ENCODE measurements around the gene ZNF276. TPM values are rescaled to one million over a fixed set of nuclear protein-coding genes. Genes with fewer than 3 reads are reported as not detected.

ZNF276 gene
- total and polyA plus RNA-seq, 11 donors: 9.4 to 19.9 (median 12.7) TPM

GRCh38 chr16:89709166-89709565 lies 12.2 kb upstream of the ZNF276 start:
- peaks cover 0 to 8% (median 0%) of the 10 kb centered on the region in 9 donors for H3K36me3 ChIP-seq
- DNase-seq: no peak
- intact Hi-C loops (cut with DNase I): loop anchor here in 7 of 10 donors (5.0 to 10.0 kb wide), 5 partner anchors 78 to 156 kb away; no protein-coding TSS in a partner anchor

GRCh38 chr16:89709716-89710432 lies 11.5 kb upstream of the ZNF276 start:
- WGBS, 4 donors: 86 to 91% (median 88%) methylated on average over 12 to 19 of the region's 19 CpGs
- Histone ChIP-seq H3K36me3 (peaks cover 0 to 8% (median 0%) of the 10 kb centered on the region in 9 donors), H3K27ac (no peak overlapping the region), H3K9me3 (no peaks in the 10 kb centered on the region), H3K4me1 (peaks cover 0 to 21% (median 5%) of the 10 kb centered on the region in 12 donors), H3K4me3 (no peak overlapping the region), H3K27me3 (peaks cover 0 to 4% (median 0%) of the 10 kb centered on the region in 9 donors)
- TF ChIP-seq CTCF (IDR thresholded peaks at IDR 0.05) (no peak), POLR2A (IDR thresholded peaks at IDR 0.05) (no peak)
- DNase-seq: no peak
- no peak for ATAC-seq
- intact Hi-C loops (cut with DNase I): loop anchor here in 7 of 10 donors (5.0 to 10.0 kb wide), 5 partner anchors 77 to 155 kb away; no protein-coding TSS in a partner anchor

More at GRCh38 chr16:89709166-89709565, 12.2 kb upstream of the ZNF276 start:
- H3K9me3 ChIP-seq: no peaks in the 10 kb centered on the region
- 78 to 89% (median 86%) methylated on average over 6 to 10 of the region's 10 CpGs for WGBS, 4 donors
- H3K4me1 ChIP-seq: peaks cover 0 to 21% (median 5%) of the 10 kb centered on the region in 12 donors
- no peak for ATAC-seq
- no peak overlapping the region for H3K4me3 ChIP-seq
- H3K27ac ChIP-seq: no peak overlapping the region
- peaks cover 0 to 4% (median 0%) of the 10 kb centered on the region in 9 donors for H3K27me3 ChIP-seq
- TF ChIP-seq CTCF (IDR thresholded peaks at IDR 0.05) (no peak), POLR2A (IDR thresholded peaks at IDR 0.05) (no peak)

- 81 to 86% (median 82%) methylated on average over 32 to 63 of the region's 63 CpGs for WGBS, 4 donors
- no peak overlapping the region for H3K4me3 ChIP-seq
- H3K9me3 ChIP-seq: no peaks in the 10 kb centered on the region
- H3K4me1 ChIP-seq: peaks cover 0 to 17% (median 3%) of the 10 kb centered on the region in 12 donors
- H3K27ac ChIP-seq: no peak overlapping the region
- no peak for ATAC-seq
- no peak for DNase-seq
- peaks cover 0 to 8% (median 0%) of the 10 kb centered on the region in 9 donors for H3K36me3 ChIP-seq
- intact Hi-C loops (cut with DNase I): no loop called here
- H3K27me3 ChIP-seq: peaks cover 0 to 4% (median 0%) of the 10 kb centered on the region in 9 donors
- TF ChIP-seq POLR2A (IDR thresholded peaks at IDR 0.05) (no peak), CTCF (IDR thresholded peaks at IDR 0.05) (no peak)
Measured at GRCh38 chr16:89710709-89711564, 10.4 kb upstream of the ZNF276 start.

Measured in heart left ventricle (tissue), 16 donors.